GM21576 (cell line): ENCODE data around the gene EP400.
"Not testable (repeated sequence)": the region's sequence is repeated elsewhere in the genome, so short reads cannot be mapped to it uniquely, and the experiment has no call there.

ENCODE experiments used
- ATAC-seq: cut with Tn5 transposase; IDR thresholded peaks from one replicate; pipeline ENCODE4 v1.9.1; 2021; ENCODE audit warnings: mild to moderate bottlenecking, moderate library complexity; ENCODE audit not compliant: unreplicated experiment

Gene EP400

GRCh38 chr12:131985510-131985875 is 35.8 kb downstream of the EP400 start:
- ATAC-seq: not testable (repeated sequence)

GRCh38 chr12:131986361-131986760 is 36.6 kb downstream of the EP400 start:
- no peak for ATAC-seq

GRCh38 chr12:131986910-131987309 is 37.2 kb downstream of the EP400 start:
- ATAC-seq: no peak

- ATAC-seq: no peak
Observed at GRCh38 chr12:131987552-131987951, 37.8 kb downstream of the EP400 start.

- ATAC-seq: no peak
Observed at GRCh38 chr12:131988054-131988796, 38.5 kb downstream of the EP400 start.

GRCh38 chr12:131989021-131989420 is 39.3 kb downstream of the EP400 start:
- ATAC-seq: no peak

GRCh38 chr12:131990066-131990979 is 40.6 kb downstream of the EP400 start:
- no peak for ATAC-seq

- ATAC-seq: no peak
Observed at GRCh38 chr12:131990980-131991305, 41.2 kb downstream of the EP400 start.

GRCh38 chr12:131991816-131992430 is 42.2 kb downstream of the EP400 start:
- ATAC-seq: no peak

GRCh38 chr12:131994589-131994988 is 44.8 kb downstream of the EP400 start:
- peak; percentile 66 for ATAC-seq

- ATAC-seq: no peak
Observed at GRCh38 chr12:132000286-132000872, 50.6 kb downstream of the EP400 start.

- ATAC-seq: no peak
Observed at GRCh38 chr12:132003846-132004245, 54.1 kb downstream of the EP400 start.

- ATAC-seq: no peak
Observed at GRCh38 chr12:132004946-132005345, 55.2 kb downstream of the EP400 start.

- ATAC-seq: no peak
Observed at GRCh38 chr12:132006056-132006680, 56.4 kb downstream of the EP400 start.

- no peak for ATAC-seq
Observed at GRCh38 chr12:132007041-132007440, 57.3 kb downstream of the EP400 start.

GRCh38 chr12:132009336-132009859 is 59.7 kb downstream of the EP400 start:
- ATAC-seq: no peak

GRCh38 chr12:132012919-132013568 is 63.3 kb downstream of the EP400 start:
- ATAC-seq: no peak

GRCh38 chr12:132014092-132014914 is 64.6 kb downstream of the EP400 start:
- ATAC-seq: no peak

GRCh38 chr12:132014915-132015280 is 65.2 kb downstream of the EP400 start:
- ATAC-seq: no peak
